ENCODE data around the gene RTN4R. TPM values are rescaled to one million over a fixed set of nuclear protein-coding genes. Genes with fewer than 3 reads are reported as not detected.

Gene RTN4R
- total RNA-seq, 1 experiment from 2014 or later: 16.3 TPM

GRCh38 chr22:20210473-20211059, 57.6 kb downstream of the RTN4R start:
- BruUV-seq (replicated peaks): no TSS peak
- H3K27ac ChIP-seq (ENCODE audit: low read length): no peak overlapping the region
- H3K4me1 ChIP-seq (ENCODE audit: control insufficient read depth, insufficient read depth, low read length): peaks cover 8% of the 10 kb centered on the region
- intact Hi-C loops (cut with micrococcal nuclease; ENCODE audit: unreplicated experiment): no loop called here
- H3K36me3 ChIP-seq (ENCODE audit: control insufficient read depth, insufficient read depth, low read length): no peaks in the 10 kb centered on the region; the same call in 1 of the 2 replicates
- H3K27me3 ChIP-seq (ENCODE audit: control insufficient read depth, insufficient read depth, low read length): no peaks in the 10 kb centered on the region
- ATAC-seq: no peak
- POLR2A ChIA-PET: no interaction called here
- DNase-seq (ENCODE audit: low read depth, low spot score): no peak
- no peaks in the 10 kb centered on the region for H3K9me3 ChIP-seq (ENCODE audit: control insufficient read depth, insufficient read depth, low read depth, low read length)
- CTCF ChIA-PET: no interaction called here
- TF ChIP-seq TCF7L2 (IDR thresholded peaks at IDR 0.05; ENCODE audit: low read depth, low read length) (no peak), SIN3A (IDR thresholded peaks at IDR 0.05; ENCODE audit: borderline replicate concordance, insufficient read depth, low read depth, low read length) (no peak), CTCF (IDR thresholded peaks at IDR 0.05) (no peak), POLR2AphosphoS5 (IDR thresholded peaks at IDR 0.05; ENCODE audit: low read depth, low read length) (no peak)
- TF ChIP-seq, protein P1, sequence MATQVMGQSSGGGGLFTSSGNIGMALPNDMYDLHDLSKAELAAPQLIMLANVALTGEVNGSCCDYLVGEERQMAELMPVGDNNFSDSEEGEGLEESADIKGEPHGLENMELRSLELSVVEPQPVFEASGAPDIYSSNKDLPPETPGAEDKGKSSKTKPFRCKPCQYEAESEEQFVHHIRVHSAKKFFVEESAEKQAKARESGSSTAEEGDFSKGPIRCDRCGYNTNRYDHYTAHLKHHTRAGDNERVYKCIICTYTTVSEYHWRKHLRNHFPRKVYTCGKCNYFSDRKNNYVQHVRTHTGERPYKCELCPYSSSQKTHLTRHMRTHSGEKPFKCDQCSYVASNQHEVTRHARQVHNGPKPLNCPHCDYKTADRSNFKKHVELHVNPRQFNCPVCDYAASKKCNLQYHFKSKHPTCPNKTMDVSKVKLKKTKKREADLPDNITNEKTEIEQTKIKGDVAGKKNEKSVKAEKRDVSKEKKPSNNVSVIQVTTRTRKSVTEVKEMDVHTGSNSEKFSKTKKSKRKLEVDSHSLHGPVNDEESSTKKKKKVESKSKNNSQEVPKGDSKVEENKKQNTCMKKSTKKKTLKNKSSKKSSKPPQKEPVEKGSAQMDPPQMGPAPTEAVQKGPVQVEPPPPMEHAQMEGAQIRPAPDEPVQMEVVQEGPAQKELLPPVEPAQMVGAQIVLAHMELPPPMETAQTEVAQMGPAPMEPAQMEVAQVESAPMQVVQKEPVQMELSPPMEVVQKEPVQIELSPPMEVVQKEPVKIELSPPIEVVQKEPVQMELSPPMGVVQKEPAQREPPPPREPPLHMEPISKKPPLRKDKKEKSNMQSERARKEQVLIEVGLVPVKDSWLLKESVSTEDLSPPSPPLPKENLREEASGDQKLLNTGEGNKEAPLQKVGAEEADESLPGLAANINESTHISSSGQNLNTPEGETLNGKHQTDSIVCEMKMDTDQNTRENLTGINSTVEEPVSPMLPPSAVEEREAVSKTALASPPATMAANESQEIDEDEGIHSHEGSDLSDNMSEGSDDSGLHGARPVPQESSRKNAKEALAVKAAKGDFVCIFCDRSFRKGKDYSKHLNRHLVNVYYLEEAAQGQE (IDR thresholded peaks at IDR 0.05; ENCODE audit: insufficient read depth in 1 of 2, low read depth in 2 of 2, low read length in 1 of 2): no peak
- in situ Hi-C loops (cut with HindIII; ENCODE audit: low pct_unique_long_range_greater_than_20kb, low sequenced_read_pairs): no loop called here
- no peak overlapping the region for H3K4me3 ChIP-seq (ENCODE audit: low read depth in 2 of 2, low read length in 2 of 2)

DNA sequence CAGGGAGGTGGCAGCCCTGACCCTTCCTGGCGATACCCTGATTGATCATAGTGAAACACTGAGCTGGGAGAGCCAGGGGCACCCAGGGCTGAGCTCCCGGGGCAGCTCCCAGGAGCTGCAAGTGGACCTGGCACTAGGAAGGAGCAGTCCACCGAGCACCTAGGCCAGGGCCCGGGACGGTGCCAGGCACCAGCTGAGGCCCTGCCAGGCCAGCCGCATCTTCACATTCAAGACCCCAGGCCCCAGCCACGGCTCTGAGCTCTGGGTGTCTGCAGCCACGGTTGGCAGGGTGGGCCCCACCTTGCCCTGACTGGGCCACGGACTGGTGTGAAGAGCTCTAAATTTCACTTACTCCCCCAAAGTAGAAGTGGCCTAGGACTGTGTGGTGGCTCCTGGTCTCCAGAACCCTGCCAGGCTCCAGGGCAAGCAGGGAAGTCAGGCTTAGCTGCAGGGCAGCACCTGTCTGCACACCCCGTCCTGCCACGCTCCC, 58.3 kb downstream of the RTN4R start:
- H3K27ac ChIP-seq (ENCODE audit: low read length): no peak overlapping the region
- BruUV-seq (replicated peaks): no TSS peak
- intact Hi-C loops (cut with micrococcal nuclease; ENCODE audit: unreplicated experiment) (no loop called here), in situ Hi-C loops (cut with HindIII; ENCODE audit: low pct_unique_long_range_greater_than_20kb, low sequenced_read_pairs) (no loop called here)
- TF ChIP-seq TCF7L2 (IDR thresholded peaks at IDR 0.05; ENCODE audit: low read depth, low read length): no peak
- TF ChIP-seq POLR2AphosphoS5 (IDR thresholded peaks at IDR 0.05; ENCODE audit: low read depth, low read length): no peak
- TF ChIP-seq CTCF (IDR thresholded peaks at IDR 0.05): no peak
- TF ChIP-seq, protein P1 (IDR thresholded peaks at IDR 0.05; ENCODE audit: insufficient read depth in 1 of 2, low read depth in 2 of 2, low read length in 1 of 2): no peak
- TF ChIP-seq SIN3A (IDR thresholded peaks at IDR 0.05; ENCODE audit: borderline replicate concordance, insufficient read depth, low read depth, low read length): no peak
- no peak for DNase-seq (ENCODE audit: low read depth, low spot score)
- H3K4me3 ChIP-seq (ENCODE audit: low read depth in 2 of 2, low read length in 2 of 2): no peak overlapping the region
- ChIA-PET POLR2A (interaction anchor here (0.6 kb wide), 1 partner anchor 1370 kb away, joined by 4 read pairs; no protein-coding TSS in a partner anchor), CTCF (no interaction called here)
- no peaks in the 10 kb centered on the region for H3K9me3 ChIP-seq (ENCODE audit: control insufficient read depth, insufficient read depth, low read depth, low read length)
- no peak for ATAC-seq
- H3K36me3 ChIP-seq (ENCODE audit: control insufficient read depth, insufficient read depth, low read length): no peaks in the 10 kb centered on the region; the same call in 1 of the 2 replicates
- H3K4me1 ChIP-seq (ENCODE audit: control insufficient read depth, insufficient read depth, low read length): peaks cover 10% of the 10 kb centered on the region
- H3K27me3 ChIP-seq (ENCODE audit: control insufficient read depth, insufficient read depth, low read length): no peaks in the 10 kb centered on the region

All from Panc1 (cell line).